RWPE1 (cell line): ENCODE data around the gene CCDC9B.

Experiments
- CTCF ChIA-PET: fragments of 350-600 bp; sonication (Branson Sonifier 250); formaldehyde crosslinking; extraction: SDS; loops from one replicate; lab custom pipeline; 2021; lab: Yijun Ruan, JAX
- POLR2A ChIA-PET: fragments of 400-600 bp; formaldehyde crosslinking; extraction: SDS; loops from one replicate; lab custom pipeline; 2020; ENCODE audit warnings: antibody characterized with exemption; ENCODE audit not compliant: low non-redundant PET; lab: Yijun Ruan, JAX
- DNase-seq: peaks from one replicate; pipeline ENCODE4 v3.0.0; 2012; ENCODE audit warnings: low spot score
- H3K27ac ChIP-seq: fragments of 450-650 bp; 2 replicates; pipeline ENCODE4 v1.5.1; 2017
- TF ChIP-seq, protein P1 (sequence below): fragments of 450-650 bp; conservative IDR thresholded peaks from 2 replicates; pipeline ENCODE4 v1.5.1; 2017; ENCODE audit warnings: low read depth, mild to moderate bottlenecking

CCDC9B gene

DNA sequence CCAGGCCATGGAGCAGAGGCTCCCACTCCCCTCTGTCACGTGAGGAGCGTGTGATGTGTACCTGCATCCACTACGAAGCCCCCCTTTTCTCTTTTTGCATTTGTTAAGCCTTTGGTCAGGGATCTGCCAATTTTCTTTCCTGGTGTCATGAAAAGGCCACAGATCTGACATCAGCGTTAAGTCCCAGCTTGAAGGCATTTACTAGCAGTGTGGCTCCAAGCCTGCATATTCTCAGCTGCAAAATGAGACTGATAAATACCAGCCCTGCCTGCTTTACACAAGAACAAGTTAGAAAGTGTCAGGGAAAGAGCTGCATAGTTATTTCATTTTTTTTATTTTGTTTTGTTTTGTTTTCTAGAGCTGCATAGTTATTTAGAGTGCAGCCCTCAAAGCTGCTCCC, 55.6 kb downstream of the CCDC9B start:
- ChIA-PET POLR2A (no interaction called here), CTCF (interaction anchor here (1.1 to 2.0 kb wide), 3 partner anchors 33 to 83 kb away, joined by 3 to 6 read pairs (median 6); no protein-coding TSS in a partner anchor)
- H3K27ac ChIP-seq, result peak overlapping the region; percentile 12; the same call in 1 of the 2 replicates
- TF ChIP-seq, protein P1, sequence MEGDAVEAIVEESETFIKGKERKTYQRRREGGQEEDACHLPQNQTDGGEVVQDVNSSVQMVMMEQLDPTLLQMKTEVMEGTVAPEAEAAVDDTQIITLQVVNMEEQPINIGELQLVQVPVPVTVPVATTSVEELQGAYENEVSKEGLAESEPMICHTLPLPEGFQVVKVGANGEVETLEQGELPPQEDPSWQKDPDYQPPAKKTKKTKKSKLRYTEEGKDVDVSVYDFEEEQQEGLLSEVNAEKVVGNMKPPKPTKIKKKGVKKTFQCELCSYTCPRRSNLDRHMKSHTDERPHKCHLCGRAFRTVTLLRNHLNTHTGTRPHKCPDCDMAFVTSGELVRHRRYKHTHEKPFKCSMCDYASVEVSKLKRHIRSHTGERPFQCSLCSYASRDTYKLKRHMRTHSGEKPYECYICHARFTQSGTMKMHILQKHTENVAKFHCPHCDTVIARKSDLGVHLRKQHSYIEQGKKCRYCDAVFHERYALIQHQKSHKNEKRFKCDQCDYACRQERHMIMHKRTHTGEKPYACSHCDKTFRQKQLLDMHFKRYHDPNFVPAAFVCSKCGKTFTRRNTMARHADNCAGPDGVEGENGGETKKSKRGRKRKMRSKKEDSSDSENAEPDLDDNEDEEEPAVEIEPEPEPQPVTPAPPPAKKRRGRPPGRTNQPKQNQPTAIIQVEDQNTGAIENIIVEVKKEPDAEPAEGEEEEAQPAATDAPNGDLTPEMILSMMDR, result no peak
- no peak for DNase-seq

- DNase-seq, result no peak
- POLR2A ChIA-PET, result no interaction called here
- TF ChIP-seq, protein P1, result no peak
- H3K27ac ChIP-seq, result no peak overlapping the region
- CTCF ChIA-PET, result interaction anchor here (0.6 to 1.0 kb wide), 5 partner anchors 9 to 139 kb away, joined by 3 to 10 read pairs (median 4); partner anchors contain the start of gene CCDC9B
Observed at GRCh38 chr15:40283615-40284300, 57.0 kb downstream of the CCDC9B start.

- no peak within 1 kb of the TSS for H3K27ac ChIP-seq
- ChIA-PET POLR2A (no interaction called here), CTCF (interaction anchor here (0.6 to 1.0 kb wide), 4 partner anchors 9 to 57 kb away, joined by 3 to 10 read pairs (median 4); partner anchors contain the start of gene CCDC9B)
- DNase-seq, result no peak
- TF ChIP-seq, protein P1, result no peak
Observed at GRCh38 chr15:40282869-40283614, 57.7 kb downstream of the CCDC9B start, which contains the start of gene ANKRD63. Gene ANKRD63 (minus strand): TSS chr15:40283064. CDS start chr15:40282586, 478 bp downstream.

- TF ChIP-seq, protein P1, result peak; percentile 79
- CTCF ChIA-PET, result interaction anchor here (0.6 to 0.9 kb wide), 2 partner anchors 8 to 9 kb away, joined by 3 to 10 read pairs; no protein-coding TSS in a partner anchor
- no peak overlapping the region for H3K27ac ChIP-seq
- peak; percentile 55 for DNase-seq
- POLR2A ChIA-PET, result no interaction called here
Observed at GRCh38 chr15:40282147-40282868, 58.4 kb downstream of the CCDC9B start.

DNA sequence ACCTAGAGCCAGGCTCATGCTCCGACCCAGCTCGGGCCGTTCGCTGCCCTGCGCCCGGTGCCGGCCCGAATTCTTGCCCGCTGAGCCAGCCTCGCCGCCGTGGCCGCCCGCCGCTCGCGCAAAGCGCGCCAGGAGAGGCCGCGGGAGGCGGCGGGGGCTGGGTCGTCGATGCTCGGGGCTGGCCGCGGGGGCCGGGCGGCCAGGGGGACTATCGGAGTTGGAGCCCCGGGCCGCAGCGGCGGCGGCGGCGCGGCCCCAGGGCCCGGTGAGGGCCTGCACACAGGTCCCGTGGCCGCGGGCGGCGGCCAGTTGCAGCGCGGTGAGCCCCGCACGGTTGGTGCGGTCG, 59.0 kb downstream of the CCDC9B start:
- DNase-seq, result no peak
- POLR2A ChIA-PET, result no interaction called here

More for the DNA sequence above, 59.0 kb downstream of the CCDC9B start:
- TF ChIP-seq, protein P1, result no peak
- CTCF ChIA-PET, result no interaction called here
- no peak overlapping the region for H3K27ac ChIP-seq
